ENCODE measurements around the gene YPEL3.

GRCh38 chr16:30131869-30132475 is 36.0 kb upstream of the YPEL3 start:
- TF ChIP-seq GATA3 (IDR thresholded peaks at IDR 0.05; ENCODE audit: low read depth, low read length) (no peak), GATA2 (IDR thresholded peaks at IDR 0.05; ENCODE audit: low read depth, low read length) (no peak)

Data from SH-SY5Y (cell line).